Activated T-cell treated with anti-CD3 and anti-CD28 coated beads for 24 hours (primary cell): Measurements from ENCODE around the gene ASCC3.
"Not testable (repeated sequence)": the region's sequence is repeated elsewhere in the genome, so short reads cannot be mapped to it uniquely, and the experiment has no call there.

Experiments used
- DNase-seq: peaks from one replicate; pipeline ENCODE4 v3.0.0-alpha.2; 2020; ENCODE audit warnings: low read depth

ASCC3 gene

DNA sequence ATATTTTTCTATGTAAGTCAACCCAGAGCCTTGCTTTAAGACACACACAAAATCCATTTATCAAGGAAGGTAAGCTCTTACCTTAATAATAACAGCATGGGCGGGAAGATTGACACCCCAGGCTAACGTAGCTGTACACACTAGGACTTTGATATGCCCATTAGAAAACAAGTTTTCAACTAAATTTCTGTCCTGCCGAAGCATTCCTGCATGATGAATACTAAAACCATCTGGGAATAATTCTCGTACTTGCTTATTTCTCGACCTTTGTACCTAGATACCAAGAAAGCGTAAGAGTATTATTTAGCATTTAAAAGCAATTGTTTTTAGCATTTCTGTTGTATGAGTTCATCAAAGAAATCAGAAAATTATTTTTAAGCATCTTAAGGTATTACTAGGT lies 218.9 kb downstream of the ASCC3 start:
- DNase-seq, result no peak

GRCh38 chr6:100658486-100658885 lies 222.6 kb downstream of the ASCC3 start:
- DNase-seq, result no peak

GRCh38 chr6:100657678-100658330 lies 223.3 kb downstream of the ASCC3 start:
- DNase-seq, result no peak

DNA sequence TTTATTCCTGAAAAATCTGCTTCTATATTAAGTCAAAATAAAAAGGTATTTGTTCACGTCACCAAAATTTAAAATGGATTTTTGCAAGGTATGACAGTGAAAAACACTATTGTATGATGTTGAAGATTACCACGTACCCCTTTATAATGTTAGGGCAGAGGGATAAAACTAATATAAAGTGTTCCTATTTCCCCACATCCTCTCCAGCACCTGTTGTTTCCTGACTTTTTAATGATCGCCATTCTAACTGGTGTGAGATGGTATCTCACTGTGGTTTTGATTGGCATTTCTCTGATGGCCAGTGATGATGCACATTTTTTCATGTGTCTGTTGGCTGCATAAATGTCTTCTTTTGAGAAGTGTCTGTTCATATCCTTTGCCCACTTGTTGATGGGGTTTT lies 240.0 kb downstream of the ASCC3 start:
- DNase-seq, result not testable (repeated sequence)

- DNase-seq, result no peak
These were observed 247.9 kb downstream of the ASCC3 start for GRCh38 chr6:100633096-100633777.

DNA sequence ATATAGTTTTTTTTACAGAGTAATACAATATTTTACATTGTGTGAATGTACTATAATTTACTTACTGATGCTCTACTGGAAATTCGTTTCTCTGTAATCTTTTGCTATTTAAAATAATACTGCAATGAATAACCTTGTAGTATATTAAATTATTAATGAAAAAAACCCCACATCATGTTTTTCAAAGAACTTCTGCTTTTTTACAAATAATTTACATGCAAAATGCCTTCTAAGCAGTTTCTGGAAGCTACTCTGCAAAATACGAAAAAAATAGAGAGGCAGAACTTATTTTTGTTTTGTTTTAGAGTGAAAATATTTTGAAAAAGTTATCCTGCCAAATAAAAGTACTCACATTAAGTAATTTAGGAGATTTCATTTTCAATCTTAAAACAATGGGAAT lies 250.6 kb downstream of the ASCC3 start:
- DNase-seq, result no peak

GRCh38 chr6:100627911-100628758 lies 253.0 kb downstream of the ASCC3 start:
- no peak for DNase-seq

- DNase-seq, result no peak
These were observed 254.4 kb downstream of the ASCC3 start for GRCh38 chr6:100626721-100627120.

- no peak for DNase-seq
These were observed 258.0 kb downstream of the ASCC3 start for GRCh38 chr6:100622907-100623692.

DNA sequence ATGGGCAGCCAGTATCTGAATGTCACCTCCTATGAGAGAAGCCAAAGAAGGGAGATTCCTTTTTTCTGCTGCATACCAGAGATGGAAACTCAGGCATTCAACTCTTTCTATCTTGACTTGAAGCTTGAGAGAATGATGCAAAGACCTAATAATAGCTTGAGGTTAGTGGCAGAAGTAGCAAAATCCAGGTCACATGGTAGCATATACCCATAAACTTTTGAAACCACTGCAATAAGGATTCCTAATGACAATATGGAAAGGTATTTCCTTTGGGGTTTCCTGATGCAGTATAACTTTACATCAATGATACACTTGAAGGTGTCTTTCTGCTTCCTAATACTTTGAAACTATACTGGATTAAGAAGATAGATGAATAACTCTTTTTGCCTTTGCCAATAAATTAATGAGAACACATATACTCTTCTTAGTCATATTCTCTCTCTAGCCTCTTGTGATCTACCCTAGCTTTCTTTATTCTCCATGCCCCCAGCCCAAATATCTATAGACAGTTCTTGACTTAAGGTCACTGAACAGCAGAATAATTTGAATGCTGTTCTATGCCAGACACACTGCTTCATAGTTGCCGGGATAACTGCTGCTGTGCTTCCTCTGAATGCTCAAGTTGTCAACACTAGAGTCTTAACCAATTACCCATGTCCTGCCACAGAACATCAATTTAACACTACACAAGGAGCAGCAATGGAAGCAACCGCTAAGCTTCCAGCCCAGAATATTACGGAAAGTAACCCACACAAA lies 260.9 kb downstream of the ASCC3 start:
- no peak for DNase-seq

- DNase-seq, result no peak
These were observed 262.8 kb downstream of the ASCC3 start for GRCh38 chr6:100618351-100618671.

- no peak for DNase-seq
These were observed 263.3 kb downstream of the ASCC3 start for GRCh38 chr6:100617633-100618350.

DNA sequence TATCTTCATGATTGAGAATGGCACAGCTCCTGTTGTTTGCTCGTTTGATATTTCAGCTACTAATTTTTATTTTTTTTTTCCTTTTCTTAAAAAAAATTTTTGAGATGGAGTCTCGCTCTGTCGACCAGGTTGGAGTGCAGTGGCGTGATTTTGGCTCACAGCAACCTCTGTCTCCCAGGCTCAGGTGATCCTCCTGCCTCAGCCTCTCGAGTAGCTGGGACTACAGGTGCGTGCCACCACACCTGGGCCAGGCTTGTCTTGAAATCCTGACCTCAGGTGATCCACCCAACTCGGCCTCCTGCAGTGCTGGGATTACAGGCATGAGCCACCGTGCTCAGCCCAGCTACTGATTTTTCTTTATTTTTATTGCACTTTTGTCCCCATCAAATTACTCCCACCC lies 266.2 kb downstream of the ASCC3 start:
- no peak for DNase-seq

GRCh38 chr6:100614386-100614785 lies 266.7 kb downstream of the ASCC3 start:
- no peak for DNase-seq

- DNase-seq, result no peak
These were observed 267.5 kb downstream of the ASCC3 start for GRCh38 chr6:100613656-100614055.

DNA sequence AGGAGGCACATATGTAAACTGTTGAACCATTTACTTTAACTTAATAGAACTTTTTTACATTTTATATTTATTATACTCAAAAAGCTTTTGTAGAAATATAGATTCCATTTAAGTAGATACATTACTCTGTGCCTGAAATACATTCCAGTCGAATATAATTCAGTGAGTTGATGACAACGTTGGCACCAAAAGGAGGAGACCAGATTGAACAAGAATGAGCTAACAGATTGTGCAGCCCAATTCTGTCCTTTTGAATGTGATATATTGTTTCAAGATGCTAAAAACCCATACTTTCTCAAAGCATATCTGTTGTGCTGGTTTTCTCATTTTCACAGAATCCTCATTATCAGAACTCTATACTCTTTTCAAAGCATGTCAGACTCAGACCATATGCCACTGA lies 269.0 kb downstream of the ASCC3 start:
- no peak for DNase-seq

DNA sequence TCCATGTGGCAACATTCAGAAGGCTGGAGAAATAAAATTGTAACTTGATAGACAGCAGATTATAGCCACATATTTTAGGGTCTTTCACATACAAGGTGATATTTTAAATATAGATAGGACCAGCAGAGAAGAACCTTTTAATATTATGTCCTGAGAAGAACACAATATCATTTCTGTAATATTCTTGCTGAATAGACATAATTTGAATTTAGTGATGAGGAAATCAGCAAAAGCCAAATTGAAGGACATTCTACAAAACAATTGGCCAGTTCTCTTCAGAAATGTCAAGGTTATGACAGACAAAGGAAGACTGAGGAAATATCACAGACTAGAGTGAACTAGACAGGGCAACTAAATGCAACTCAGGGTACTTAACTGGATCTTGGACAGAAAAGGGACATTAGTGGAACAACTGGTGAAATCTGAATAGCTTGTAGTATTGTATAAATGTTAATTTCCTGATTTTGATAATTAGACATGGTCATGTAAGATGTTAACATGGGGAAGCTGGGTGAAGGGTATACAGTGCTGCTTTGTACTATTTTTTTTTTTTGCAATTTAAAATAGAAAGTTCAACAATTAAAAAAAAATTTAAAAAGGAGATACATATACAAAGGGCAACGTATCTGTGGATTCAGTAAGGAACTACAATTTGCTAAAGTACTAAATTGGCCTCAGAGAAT lies 281.9 kb downstream of the ASCC3 start:
- no peak for DNase-seq

- DNase-seq, result no peak
These were observed 285.7 kb downstream of the ASCC3 start for GRCh38 chr6:100595456-100595855.

GRCh38 chr6:100593522-100593921 lies 287.6 kb downstream of the ASCC3 start:
- DNase-seq, result no peak

GRCh38 chr6:100592929-100593328 lies 288.2 kb downstream of the ASCC3 start:
- DNase-seq, result no peak
